Urinary bladder (tissue), 4 donors: ENCODE data around the gene SSH2. TPM values are rescaled to one million over a fixed set of nuclear protein-coding genes. Genes with fewer than 3 reads are reported as not detected.
"Not testable (repeated sequence)": the region's sequence is repeated elsewhere in the genome, so short reads cannot be mapped to it uniquely, and the experiment has no call there.

Source experiments
- DNase-seq: peaks from one replicate; pipeline ENCODE4 v3.0.0-alpha.2; 2015; ENCODE audit errors: extremely low spot score
- H3K27ac ChIP-seq: one replicate; pipeline ENCODE4 v1.5.1; 2013; ENCODE audit warnings: low read depth, mild to moderate bottlenecking, moderate library complexity
- H3K36me3 ChIP-seq: one replicate; pipeline ENCODE4 v1.6.1; 2013; ENCODE audit warnings: mild to moderate bottlenecking, moderate library complexity; ENCODE audit not compliant: insufficient read depth
- H3K4me1 ChIP-seq: one replicate; pipeline ENCODE4 v1.6.1; 2013; ENCODE audit warnings: mild to moderate bottlenecking, moderate library complexity; ENCODE audit not compliant: insufficient read depth
- H3K4me3 ChIP-seq: one replicate; pipeline ENCODE4 v1.5.1; 2013; ENCODE audit warnings: low read depth, low read length
- WGBS: extraction: QIAGEN DNeasy Blood & Tissue Kit; methylation state at CpG from one replicate; pipeline ENCODE4 v1.1.7; 2013; 5-methylcytosine and 5-hydroxymethylcytosine counted together
- polyA plus RNA-seq: library from polyadenylated mRNA; stranded (reverse); fragments of 200-250 nt; gene quantifications from one replicate; pipeline ENCODE4 v1.2.3, GENCODE V29; 2013
- total RNA-seq: library from RNA; depleted of rRNA; stranded (reverse); fragments of >200 nt; gene quantifications from one replicate; pipeline ENCODE4 v1.2.3, GENCODE V29; 2014
- donor health status: healthy with polysubstance abuse.
- donor health status: healthy.

The SSH2 gene
- total and polyA plus RNA-seq, 2 donors = 11.9 to 18.0 TPM

DNA sequence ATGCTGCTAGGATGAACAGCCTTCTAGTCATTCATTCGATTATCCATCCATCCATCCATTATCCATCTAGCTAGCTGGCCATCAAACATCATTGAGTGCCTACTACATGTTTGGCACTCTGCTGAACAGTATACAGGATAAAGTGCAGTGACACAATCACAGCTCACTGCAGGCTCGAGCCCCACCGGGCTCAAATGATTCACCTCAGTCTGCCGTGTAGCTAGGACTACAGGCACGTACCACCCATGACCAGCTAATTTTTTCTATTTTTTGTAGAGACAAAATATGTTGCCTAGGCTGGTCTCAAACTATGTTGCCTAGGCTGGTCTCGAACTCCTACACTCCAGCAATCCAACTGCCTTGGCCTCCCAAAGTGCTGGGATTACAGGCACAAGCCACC, 50.0 kb downstream of the SSH2 start:
- H3K36me3 ChIP-seq = no peaks in the 10 kb centered on the region
- no peak overlapping the region for H3K27ac ChIP-seq
- 96% methylated on average over 6 of the region's 6 CpGs for WGBS
- H3K4me3 ChIP-seq = no peak overlapping the region
- DNase-seq = no peak
- peaks cover 3% of the 10 kb centered on the region for H3K4me1 ChIP-seq

DNA sequence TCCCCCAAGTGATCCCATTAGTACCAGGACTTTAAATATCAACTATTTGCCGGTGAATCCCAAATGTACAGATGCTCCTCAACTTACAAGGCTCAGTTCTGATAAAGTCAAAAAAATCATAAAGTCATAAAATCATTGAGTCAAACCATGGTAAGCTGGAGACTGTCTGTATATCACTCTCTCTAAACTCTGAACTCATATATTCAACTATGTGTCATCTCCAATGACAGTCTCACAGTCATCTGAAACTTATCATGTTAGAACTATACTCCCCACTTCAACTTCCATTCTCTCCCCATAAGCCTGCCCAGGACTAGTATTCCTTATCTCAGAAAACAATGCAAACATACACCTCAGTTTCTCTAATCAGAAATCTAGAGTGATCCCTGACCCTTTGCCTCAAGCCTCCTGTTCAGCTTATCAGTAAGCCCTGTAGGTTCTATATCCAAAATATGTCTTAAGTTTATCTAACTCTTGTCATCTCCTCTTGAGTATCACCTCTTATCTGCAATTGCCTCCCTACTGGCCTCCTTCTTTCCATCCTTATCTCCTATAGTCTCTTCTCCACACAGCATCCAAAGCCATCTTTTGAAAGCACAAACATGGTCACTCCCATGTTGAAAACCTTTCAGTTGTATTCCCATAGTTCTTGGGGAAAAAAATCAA, 55.0 kb downstream of the SSH2 start:
- H3K4me3 ChIP-seq = no peak overlapping the region
- no peaks in the 10 kb centered on the region for H3K36me3 ChIP-seq
- WGBS = 94% methylated on average over 1 of the region's 1 CpG
- H3K4me1 ChIP-seq = no peaks in the 10 kb centered on the region
- DNase-seq = no peak
- H3K27ac ChIP-seq = no peak overlapping the region

DNA sequence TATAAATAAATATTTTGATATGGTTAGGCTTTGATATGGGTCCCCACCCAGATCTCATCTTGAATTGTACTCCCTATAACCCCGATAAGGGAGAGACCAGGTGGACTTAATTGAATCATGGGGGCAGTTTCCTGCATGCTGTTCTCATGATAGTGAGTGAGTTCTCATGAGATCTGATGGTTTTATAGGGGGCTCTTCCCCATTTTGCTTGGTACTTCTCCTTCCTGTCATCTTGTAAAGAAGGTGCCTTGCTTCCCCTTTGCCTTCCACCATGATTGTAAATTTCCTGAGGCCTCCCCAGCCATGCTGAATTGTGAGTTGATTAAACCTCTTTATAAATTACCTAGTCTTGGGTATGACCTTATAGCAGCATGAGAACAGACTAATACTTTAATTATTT, 55.7 kb downstream of the SSH2 start:
- not testable (repeated sequence) for H3K4me1 ChIP-seq, H3K27ac ChIP-seq, H3K4me3 ChIP-seq, H3K36me3 ChIP-seq, DNase-seq
- 88% methylated on average over 1 of the region's 1 CpG for WGBS

DNA sequence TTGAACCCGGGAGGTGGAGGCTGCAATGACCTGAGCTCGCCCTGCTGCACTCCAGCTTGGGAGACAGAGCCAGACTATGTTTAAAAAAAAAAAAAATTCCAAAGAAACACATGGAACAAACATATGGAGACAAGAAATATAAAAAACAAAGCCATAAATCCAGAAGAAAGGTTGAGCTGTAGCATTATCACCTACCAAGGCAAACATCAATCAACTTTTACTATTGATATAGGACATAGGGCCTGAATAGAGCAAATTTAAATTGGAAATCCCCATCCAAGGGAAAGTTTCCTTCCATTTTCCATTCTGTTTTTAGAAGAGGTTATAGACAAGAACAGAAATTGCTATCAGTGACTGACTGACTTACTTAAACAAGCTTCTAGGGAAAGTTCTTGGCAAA, 56.6 kb downstream of the SSH2 start:
- no peak overlapping the region for H3K27ac ChIP-seq
- DNase-seq = no peak
- H3K4me1 ChIP-seq = no peaks in the 10 kb centered on the region
- H3K4me3 ChIP-seq = no peak overlapping the region
- WGBS = 96% methylated on average over 2 of the region's 2 CpGs
- H3K36me3 ChIP-seq = no peaks in the 10 kb centered on the region

DNA sequence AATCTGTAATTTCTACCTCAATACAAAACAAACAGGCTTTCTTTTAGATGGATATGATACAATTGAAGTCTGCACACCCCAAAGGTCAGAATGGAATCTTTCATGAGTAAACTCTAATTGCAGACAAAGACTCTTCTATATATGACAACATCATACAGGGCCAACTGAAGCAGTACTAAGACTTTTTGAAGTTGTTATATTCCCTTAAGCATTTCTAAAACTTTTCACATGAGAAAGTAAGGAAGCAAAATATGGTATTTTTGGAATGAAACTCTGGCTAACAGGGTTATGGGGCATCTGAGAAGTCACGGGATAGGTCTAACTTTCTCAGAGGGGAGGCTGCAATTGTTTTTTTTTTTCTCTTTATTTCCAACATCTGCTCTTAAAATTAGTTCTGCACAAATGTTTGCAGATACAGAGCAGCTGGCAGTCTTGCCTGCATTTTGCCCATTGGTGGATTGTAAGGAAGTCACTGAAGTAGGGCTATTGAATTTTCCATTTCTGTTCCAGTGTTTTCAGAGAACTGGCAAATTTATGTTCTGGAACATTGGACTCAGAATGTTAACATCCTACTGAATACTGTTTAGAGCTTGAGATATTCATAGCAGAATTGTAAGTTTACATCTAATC, 59.1 kb downstream of the SSH2 start:
- H3K36me3 ChIP-seq = no peaks in the 10 kb centered on the region
- no peak overlapping the region for H3K27ac ChIP-seq
- WGBS = 57% methylated on average over 1 of the region's 1 CpG
- no peaks in the 10 kb centered on the region for H3K4me1 ChIP-seq
- H3K4me3 ChIP-seq = no peak overlapping the region
- no peak for DNase-seq

DNA sequence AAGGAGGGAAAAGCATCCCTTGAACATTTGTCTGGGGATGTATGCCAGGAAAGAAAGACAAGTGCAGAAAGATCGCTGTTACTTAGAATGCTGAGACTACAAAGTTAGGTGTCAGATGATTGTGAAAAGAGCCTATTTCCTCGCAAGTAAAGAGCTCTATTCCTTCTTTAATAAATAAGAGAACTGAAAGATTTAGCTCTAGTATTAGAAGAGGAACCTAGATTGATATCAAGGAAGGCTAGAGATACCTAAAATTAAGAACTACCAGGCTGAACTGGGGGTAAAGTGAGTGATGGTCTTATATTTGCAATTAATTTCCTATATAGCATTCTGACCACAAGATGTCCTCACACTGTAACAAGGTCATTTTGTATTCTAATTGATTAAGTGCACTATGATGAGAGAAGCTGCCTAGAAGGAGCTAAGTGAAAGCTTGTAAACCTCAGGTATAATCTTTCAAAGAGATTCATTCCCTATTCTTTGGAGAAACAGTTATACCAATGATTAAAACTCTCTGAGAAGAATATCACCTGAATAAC, 62.3 kb downstream of the SSH2 start:
- Histone ChIP-seq H3K27ac (no peak overlapping the region), H3K4me3 (no peak overlapping the region), H3K36me3 (no peaks in the 10 kb centered on the region), H3K4me1 (no peaks in the 10 kb centered on the region)
- 68% methylated on average over 2 of the region's 2 CpGs for WGBS
- DNase-seq = no peak

DNA sequence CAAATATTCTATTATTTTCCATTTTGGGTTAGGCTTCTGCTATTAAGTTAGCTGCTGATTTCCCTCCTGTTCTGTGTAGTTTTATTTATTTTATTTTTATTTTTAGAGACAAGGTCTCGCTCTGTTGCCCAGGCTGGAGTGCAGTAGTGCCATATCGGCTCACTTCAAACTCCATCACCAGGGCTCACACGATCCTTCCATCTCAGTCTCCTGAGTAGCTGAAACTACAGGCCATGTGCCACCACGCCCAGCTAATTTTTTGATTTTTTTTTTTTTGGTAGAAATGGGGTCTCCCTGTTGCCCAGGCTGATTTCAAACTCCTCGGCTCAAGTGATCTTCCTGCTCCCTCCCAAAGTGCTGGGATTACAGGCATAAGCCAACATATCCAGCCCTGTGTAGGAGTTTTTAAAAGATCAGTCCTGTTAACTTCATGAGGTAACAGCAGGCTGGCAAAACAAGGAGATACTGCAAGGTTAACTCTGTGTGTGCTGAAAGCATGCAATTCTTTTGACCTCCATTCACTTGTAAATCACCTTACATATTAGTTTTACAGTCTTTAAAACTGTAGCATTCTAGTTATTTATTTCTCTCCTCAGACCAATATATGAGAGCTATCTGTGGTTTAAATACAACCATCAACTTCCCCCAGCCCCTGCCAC, 63.2 kb downstream of the SSH2 start:
- Histone ChIP-seq H3K36me3 (no peaks in the 10 kb centered on the region), H3K4me3 (no peak overlapping the region), H3K4me1 (no peaks in the 10 kb centered on the region), H3K27ac (no peak overlapping the region)
- no peak for DNase-seq
- WGBS = 81% methylated on average over 5 of the region's 5 CpGs

DNA sequence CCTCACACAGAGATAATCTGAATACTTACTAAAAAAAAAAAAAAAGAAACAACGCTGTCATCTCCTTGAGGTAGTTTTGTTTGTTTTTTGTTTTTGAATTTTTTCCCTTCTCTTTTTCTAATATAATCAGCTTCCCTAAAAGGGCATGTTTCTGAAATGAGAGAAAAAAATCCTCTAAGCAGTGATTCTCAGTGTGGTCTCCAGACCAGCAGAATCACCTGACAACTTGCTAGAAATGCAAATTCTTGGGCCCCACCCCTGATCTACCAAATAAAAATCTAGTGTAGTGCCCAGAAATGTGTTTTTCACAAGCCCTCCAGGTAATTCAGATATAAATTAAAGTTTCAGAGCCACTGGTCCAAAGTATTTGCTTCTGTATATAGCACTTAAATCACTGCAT, 65.4 kb downstream of the SSH2 start:
- no peaks in the 10 kb centered on the region for H3K4me1 ChIP-seq
- DNase-seq = no peak
- H3K27ac ChIP-seq = no peak overlapping the region
- WGBS = 88% methylated on average over 1 of the region's 1 CpG
- H3K4me3 ChIP-seq = no peak overlapping the region
- H3K36me3 ChIP-seq = no peaks in the 10 kb centered on the region

DNA sequence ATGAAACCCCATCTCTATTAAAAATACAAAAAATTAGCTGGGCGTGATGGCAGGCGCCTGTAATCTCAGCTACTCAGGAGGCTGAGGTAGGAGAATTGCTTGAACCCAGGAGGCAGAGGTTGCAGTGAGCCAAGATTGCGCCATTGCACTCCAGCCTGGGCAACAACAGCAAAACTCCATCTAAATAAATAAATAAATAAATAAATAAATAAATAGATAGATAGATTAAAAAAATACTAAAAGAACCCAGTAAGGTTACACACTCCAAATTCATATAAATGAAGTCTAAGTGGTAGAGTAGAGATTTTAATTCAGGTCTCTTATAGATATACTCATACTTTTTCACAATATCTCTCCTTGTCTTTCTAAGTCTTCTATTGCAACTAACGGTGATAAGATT, 65.9 kb downstream of the SSH2 start:
- H3K4me3 ChIP-seq, H3K27ac ChIP-seq, H3K36me3 ChIP-seq, H3K4me1 ChIP-seq, DNase-seq: not testable (repeated sequence)
- 96% methylated on average over 4 of the region's 4 CpGs for WGBS

DNA sequence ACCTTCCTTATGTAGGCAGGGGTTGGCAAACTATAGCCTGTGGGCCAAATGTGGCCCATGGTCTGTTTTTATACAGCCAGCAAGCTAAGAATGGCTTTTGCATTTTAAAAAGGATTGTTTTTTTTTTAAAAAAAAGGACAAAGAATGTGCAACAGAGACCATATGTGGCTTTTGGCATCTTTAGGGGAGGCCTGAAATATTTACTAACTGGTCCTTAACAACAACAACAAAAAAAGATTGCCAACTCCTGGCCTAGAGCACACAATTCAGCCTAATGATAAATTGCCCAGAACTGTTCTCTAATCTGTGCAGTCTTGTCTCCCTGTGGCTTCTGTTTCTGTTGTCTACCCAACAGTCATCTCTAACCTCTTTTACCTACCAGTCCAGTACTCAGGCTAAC, 67.1 kb downstream of the SSH2 start:
- DNase-seq = no peak
- Histone ChIP-seq H3K4me3 (no peak overlapping the region), H3K27ac (no peak overlapping the region), H3K36me3 (no peaks in the 10 kb centered on the region), H3K4me1 (no peaks in the 10 kb centered on the region)

DNA sequence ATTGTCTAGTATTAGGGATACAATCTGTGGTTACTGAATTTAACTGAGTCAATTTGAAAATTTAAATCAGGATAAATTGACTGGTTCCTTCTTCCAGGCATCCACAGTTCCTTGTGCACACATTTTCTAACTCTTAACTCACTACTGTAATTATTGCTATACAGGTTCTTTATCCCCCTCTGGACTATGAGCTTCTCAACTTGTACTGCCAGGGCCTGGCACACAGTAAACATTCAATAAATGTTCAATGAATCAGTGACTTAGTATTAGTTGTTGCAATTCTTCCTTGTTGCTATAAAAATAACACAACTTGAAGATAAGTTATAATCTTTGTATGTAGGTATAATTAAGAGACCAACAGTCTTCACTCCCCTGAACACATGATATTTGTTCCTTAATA, 67.9 kb downstream of the SSH2 start:
- no peaks in the 10 kb centered on the region for H3K36me3 ChIP-seq
- H3K4me1 ChIP-seq = no peaks in the 10 kb centered on the region
- no peak overlapping the region for H3K4me3 ChIP-seq
- no peak overlapping the region for H3K27ac ChIP-seq
- DNase-seq = no peak

DNA sequence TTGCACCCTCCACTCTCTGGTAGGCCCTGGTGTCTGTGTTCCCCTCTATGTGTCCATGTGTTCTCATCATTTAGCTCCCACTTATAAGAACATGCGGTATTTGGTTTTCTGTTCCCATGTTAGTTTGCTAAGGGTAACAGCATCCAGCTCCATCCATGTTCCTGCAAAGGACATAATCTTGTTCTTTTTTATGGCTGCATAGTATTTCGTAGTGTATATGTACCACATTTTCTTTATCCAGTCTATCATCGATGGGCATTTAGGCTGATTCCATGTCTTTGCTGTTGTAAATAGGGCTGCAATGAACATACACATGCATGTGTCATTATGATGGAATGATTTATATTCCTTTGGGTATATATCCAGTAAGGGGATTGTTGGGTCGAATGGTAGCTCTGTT, 70.6 kb downstream of the SSH2 start:
- 86% methylated on average over 4 of the region's 4 CpGs for WGBS
- H3K4me1 ChIP-seq, H3K4me3 ChIP-seq, DNase-seq, H3K36me3 ChIP-seq, H3K27ac ChIP-seq: not testable (repeated sequence)

DNA sequence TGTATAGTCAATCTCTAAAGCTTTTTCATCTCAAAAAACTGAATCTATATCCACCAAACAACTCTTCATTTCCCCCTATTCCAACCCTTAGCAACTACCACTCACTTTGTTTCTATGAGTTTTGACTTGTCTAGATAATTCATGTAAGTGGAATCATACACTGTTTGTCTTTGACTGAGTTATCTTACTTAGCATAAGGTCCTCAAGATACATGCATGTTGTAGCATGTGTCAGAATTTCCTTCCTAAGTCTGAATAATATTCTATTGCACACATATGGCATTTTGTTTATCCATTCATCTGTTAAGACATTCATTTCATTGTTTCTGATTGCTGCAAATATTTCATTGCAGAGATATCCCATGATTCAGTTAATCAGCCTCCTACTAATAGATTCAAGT, 72.2 kb downstream of the SSH2 start:
- Histone ChIP-seq H3K27ac (no peak overlapping the region), H3K4me1 (no peaks in the 10 kb centered on the region), H3K36me3 (no peaks in the 10 kb centered on the region), H3K4me3 (no peak overlapping the region)
- DNase-seq = no peak

DNA sequence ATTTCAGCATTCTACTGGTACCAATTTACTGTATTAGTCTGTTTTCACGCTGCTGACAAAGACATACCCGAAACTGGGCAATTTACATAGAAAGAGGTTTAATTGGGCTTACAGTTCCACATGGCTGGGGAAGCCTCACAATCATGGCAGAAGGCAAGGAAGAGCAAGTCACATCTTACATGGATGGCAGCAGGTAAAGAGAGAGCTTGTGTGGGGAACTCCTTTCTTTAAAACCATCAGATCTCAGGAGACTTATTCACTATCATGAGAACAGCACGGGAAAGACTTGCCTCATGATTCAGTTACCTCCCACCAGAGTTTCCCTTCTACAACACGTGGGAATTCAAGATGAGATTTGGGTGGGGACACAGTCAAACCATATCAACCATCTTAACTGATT, 72.9 kb downstream of the SSH2 start:
- H3K4me3 ChIP-seq, H3K36me3 ChIP-seq, H3K27ac ChIP-seq, H3K4me1 ChIP-seq, DNase-seq: not testable (repeated sequence)
- 94% methylated on average over 4 of the region's 4 CpGs for WGBS
